GM18951 (cell line): ENCODE data around the gene SNX15.
A peak's percentile ranks its signal among the peaks of the same experiment; 100 is the strongest.
"Not testable (repeated sequence)": the region's sequence is repeated elsewhere in the genome, so short reads cannot be mapped to it uniquely, and the experiment has no call there.

Source experiments
- POLR2A ChIP-seq: IDR thresholded peaks from 4 replicates; pipeline ENCODE4 v1.6.1; 2011; ENCODE audit warnings: mild to moderate bottlenecking; ENCODE audit not compliant: insufficient read length, insufficient read depth; ENCODE audit errors: extremely low read depth
- in situ Hi-C: fragments of 300-500 bp; cut with MboI; formaldehyde crosslinking; loops from one replicate; pipeline ENCODE4 v1.12.0; 2022; ENCODE audit warnings: low sequenced_read_pairs, mixed read lengths, inconsistent platforms; ENCODE audit not compliant: unreplicated experiment

SNX15 gene

GRCh38 chr11:65003282-65003681, 24.0 kb upstream of the SNX15 start:
- in situ Hi-C loops, result no loop called here
- no peak for TF ChIP-seq POLR2A

- in situ Hi-C loops, result not testable (repeated sequence)
Observed at GRCh38 chr11:65003968-65004367, 23.3 kb upstream of the SNX15 start.

GRCh38 chr11:65008016-65008415, 19.2 kb upstream of the SNX15 start:
- no peak for TF ChIP-seq POLR2A
- in situ Hi-C loops, result no loop called here

GRCh38 chr11:65008873-65009272, 18.4 kb upstream of the SNX15 start:
- in situ Hi-C loops, result no loop called here

GRCh38 chr11:65013130-65013887, 13.9 kb upstream of the SNX15 start:
- in situ Hi-C loops, result no loop called here
- no peak for TF ChIP-seq POLR2A

More at GRCh38 chr11:65008873-65009272, 18.4 kb upstream of the SNX15 start:
- TF ChIP-seq POLR2A, result no peak

- in situ Hi-C loops, result no loop called here
- peak; percentile 60 for TF ChIP-seq POLR2A
Observed at GRCh38 chr11:65013888-65014725, 13.1 kb upstream of the SNX15 start, which contains the start of gene ARL2. Gene ARL2, plus strand, starts transcription at chr11:65014160. Its CDS starts 48 bp downstream, at chr11:65014208.

GRCh38 chr11:65014726-65015227, 12.5 kb upstream of the SNX15 start:
- in situ Hi-C loops, result no loop called here
- no peak for TF ChIP-seq POLR2A

- no peak for TF ChIP-seq POLR2A
- in situ Hi-C loops, result no loop called here
Observed at GRCh38 chr11:65016705-65017104, 10.5 kb upstream of the SNX15 start.

- no peak for TF ChIP-seq POLR2A
- in situ Hi-C loops, result no loop called here
Observed at GRCh38 chr11:65017937-65018336, 9.3 kb upstream of the SNX15 start.

GRCh38 chr11:65019824-65020223, 7.4 kb upstream of the SNX15 start:
- in situ Hi-C loops, result no loop called here
- no peak for TF ChIP-seq POLR2A

GRCh38 chr11:65021003-65021402, 6.2 kb upstream of the SNX15 start:
- in situ Hi-C loops, result no loop called here
- no peak for TF ChIP-seq POLR2A

- in situ Hi-C loops, result no loop called here
- TF ChIP-seq POLR2A, result no peak
Observed at GRCh38 chr11:65021509-65021908, 5.7 kb upstream of the SNX15 start.

- in situ Hi-C loops, result not testable (repeated sequence)
Observed at GRCh38 chr11:65023502-65023901, 3.7 kb upstream of the SNX15 start.

- in situ Hi-C loops, result no loop called here
- TF ChIP-seq POLR2A, result no peak
Observed at GRCh38 chr11:65026810-65027209, 429 bp upstream of the SNX15 start.
